CD4-positive, alpha-beta T cell treated with Interleukin-6 for 4 hours (primary cell): ENCODE data around the gene SGPP2.

Experiments
- DNase-seq: peaks from one replicate; pipeline ENCODE4 v3.0.0-alpha.2; 2020; ENCODE audit warnings: mixed read lengths

SGPP2 gene

GRCh38 chr2:222592176-222592575 lies 167.8 kb downstream of the SGPP2 start:
- no peak for DNase-seq

GRCh38 chr2:222594679-222595078 lies 170.3 kb downstream of the SGPP2 start:
- no peak for DNase-seq

DNA sequence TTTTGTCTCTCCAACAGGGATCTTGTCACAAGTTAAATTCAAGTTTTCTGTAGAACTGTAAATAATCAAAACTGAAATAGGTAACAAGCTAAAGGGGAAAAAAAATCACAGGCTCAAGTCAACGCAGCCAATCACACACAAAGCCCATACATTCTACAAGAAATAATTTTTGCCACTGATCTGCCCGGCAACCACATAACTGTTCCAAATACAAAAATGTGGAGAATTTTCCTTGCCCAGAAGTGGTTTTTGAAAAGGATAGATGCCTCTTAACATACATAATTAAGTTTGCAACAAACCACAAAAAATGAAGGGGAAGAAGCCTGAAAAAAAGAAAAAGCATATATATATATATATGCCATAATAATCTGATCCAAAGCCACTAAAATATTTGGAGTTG lies 171.2 kb downstream of the SGPP2 start:
- no peak for DNase-seq

DNA sequence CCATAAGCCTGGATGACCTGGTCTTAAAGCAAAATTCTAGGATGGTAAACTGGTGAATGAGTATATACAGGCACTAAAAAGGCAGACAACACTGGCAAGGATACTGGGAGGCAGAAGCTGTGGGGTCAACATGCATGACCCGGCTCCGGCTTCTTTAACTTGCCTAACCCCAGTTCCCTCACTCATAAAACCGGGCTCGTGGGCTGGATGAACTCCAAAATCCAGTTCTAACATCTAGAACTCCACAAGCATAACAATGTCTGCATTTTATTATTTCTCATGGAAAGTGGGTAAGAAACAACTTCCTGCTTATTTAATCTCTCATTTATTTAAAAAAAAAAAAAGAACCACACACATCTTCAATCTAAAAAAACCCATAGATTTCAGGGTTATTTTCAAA lies 174.3 kb downstream of the SGPP2 start:
- DNase-seq, result no peak

DNA sequence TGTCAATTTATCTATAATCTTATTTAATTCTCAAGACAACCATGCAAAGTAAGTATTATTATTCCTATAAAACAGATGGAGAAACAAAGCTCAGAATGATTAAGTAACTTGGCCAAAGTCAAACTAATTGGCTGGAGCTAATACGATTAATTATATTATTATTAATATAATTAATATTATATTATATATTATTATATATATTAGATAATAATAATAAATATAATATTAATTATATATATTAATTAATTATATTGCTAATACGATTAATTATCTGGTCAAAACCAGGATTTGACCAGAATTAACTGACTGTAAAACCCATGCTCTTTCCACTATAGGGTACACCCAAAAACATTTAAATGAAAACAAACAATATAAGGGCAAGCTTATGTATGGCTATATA lies 179.2 kb downstream of the SGPP2 start:
- no peak for DNase-seq

- DNase-seq, result no peak
These were observed 180.6 kb downstream of the SGPP2 start for GRCh38 chr2:222604749-222605515.

- no peak for DNase-seq
These were observed 182.0 kb downstream of the SGPP2 start for GRCh38 chr2:222606306-222606705.

DNA sequence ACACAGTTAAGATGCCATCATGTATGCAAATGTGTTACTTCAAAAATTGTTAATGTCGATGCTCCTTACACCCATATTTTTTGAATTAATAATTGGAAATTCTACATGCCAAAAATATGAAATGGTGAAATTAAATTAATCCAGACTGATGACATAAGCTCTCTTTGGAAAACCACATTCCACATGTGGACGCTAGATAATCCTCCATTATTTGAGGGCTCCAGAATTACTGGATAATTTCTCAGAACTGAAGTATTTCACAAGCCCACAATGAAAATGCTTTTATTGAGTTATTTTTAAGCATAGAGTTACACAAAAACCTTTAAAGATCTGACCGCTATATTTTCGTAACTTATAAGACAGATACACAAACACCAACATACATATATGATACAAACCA lies 183.7 kb downstream of the SGPP2 start:
- DNase-seq, result no peak

DNA sequence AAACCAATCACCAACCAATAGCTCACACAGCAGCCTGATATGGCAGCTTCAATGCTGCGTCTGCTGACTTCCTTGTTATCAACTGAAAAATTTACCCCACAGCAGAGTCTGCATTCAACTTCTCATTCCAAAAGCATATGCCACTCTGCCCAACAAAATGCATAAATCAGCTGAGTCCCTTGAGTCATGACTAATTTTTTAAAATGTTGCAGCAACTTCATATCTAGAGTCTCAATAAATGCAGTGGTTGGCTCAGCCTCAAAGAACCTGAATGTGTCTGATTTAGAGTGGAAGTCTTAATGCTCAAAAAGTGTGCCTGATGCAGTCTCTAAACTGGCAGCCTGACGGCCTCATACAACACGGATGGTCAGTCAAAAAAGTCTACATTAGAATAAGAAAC lies 185.0 kb downstream of the SGPP2 start:
- no peak for DNase-seq
